DOHH2 (cell line): ENCODE measurements around the gene TSPAN11.

Experiments
- EZH2phosphoT487 ChIP-seq: fragments of 200-600 bp; sonication (generic); IDR thresholded peaks from 2 replicates; pipeline ENCODE4 v1.6.1; 2017; ENCODE audit warnings: borderline replicate concordance, mild to moderate bottlenecking, antibody characterized with exemption, low read length, moderate library complexity, mixed read lengths
- TF ChIP-seq, protein P1 (sequence below): fragments of 200-600 bp; sonication (generic); IDR thresholded peaks from one replicate; pipeline ENCODE4 v1.5.1; 2014; ENCODE audit warnings: antibody characterized with exemption, mild to moderate bottlenecking, low read depth, low read length; ENCODE audit not compliant: poor library complexity, severe bottlenecking

DNA sequence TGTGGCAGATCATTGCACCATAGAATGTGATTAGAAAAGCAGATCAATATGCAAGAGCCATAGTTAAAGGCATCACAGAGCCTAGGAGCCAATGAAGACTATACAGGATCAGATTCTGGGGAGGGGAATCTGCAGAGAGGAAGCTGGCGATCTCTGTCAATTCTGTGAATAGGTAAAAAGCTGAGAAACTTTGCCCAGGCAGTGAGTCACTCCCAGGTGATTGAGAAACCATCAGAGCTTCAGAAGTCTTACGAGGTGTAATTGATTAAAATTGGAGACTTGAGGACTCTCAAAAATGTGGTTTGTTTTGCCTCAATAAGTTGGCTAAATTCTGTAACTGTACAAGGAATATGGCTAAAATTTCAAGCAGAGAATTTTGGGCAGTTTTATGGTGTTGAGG, 41.7 kb upstream of the TSPAN11 start:
- TF ChIP-seq, protein P1, sequence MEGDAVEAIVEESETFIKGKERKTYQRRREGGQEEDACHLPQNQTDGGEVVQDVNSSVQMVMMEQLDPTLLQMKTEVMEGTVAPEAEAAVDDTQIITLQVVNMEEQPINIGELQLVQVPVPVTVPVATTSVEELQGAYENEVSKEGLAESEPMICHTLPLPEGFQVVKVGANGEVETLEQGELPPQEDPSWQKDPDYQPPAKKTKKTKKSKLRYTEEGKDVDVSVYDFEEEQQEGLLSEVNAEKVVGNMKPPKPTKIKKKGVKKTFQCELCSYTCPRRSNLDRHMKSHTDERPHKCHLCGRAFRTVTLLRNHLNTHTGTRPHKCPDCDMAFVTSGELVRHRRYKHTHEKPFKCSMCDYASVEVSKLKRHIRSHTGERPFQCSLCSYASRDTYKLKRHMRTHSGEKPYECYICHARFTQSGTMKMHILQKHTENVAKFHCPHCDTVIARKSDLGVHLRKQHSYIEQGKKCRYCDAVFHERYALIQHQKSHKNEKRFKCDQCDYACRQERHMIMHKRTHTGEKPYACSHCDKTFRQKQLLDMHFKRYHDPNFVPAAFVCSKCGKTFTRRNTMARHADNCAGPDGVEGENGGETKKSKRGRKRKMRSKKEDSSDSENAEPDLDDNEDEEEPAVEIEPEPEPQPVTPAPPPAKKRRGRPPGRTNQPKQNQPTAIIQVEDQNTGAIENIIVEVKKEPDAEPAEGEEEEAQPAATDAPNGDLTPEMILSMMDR, result no peak
- TF ChIP-seq EZH2phosphoT487, result no peak
